HepG2 (cell line): ENCODE data around the gene CDK7. TPM values are rescaled to one million over a fixed set of nuclear protein-coding genes. Genes with fewer than 3 reads are reported as not detected.

Experiments used
- ARHGAP35 ChIP-seq: sonication (generic); formaldehyde crosslinking; IDR thresholded peaks from 2 replicates; pipeline ENCODE4 v1.9.0; 2022; ENCODE audit warnings: mild to moderate bottlenecking, inconsistent platforms, moderate library complexity, missing genetic modification reagents, borderline replicate concordance
- FOXM1 ChIP-seq: sonication (generic); formaldehyde crosslinking; IDR thresholded peaks from 2 replicates; pipeline ENCODE4 v1.5.0; 2020; ENCODE audit warnings: missing genetic modification reagents
- HOXA9 ChIP-seq: sonication (generic); formaldehyde crosslinking; IDR thresholded peaks from 2 replicates; pipeline ENCODE4 v1.8.1; 2022; ENCODE audit warnings: missing genetic modification reagents, mild to moderate bottlenecking, moderate library complexity, borderline replicate concordance
- KDM5B ChIP-seq: sonication (generic); formaldehyde crosslinking; IDR thresholded peaks from 2 replicates; pipeline ENCODE4 v1.4.0; 2020; ENCODE audit warnings: missing genetic modification reagents, mild to moderate bottlenecking, borderline replicate concordance
- MBNL3 ChIP-seq: fragments of 250-450 bp; sonication (Bioruptor Pico); conservative IDR thresholded peaks from 2 replicates; pipeline ENCODE4 v1.8.0; 2022; ENCODE audit warnings: mild to moderate bottlenecking, inconsistent platforms
- NFAT5 ChIP-seq: sonication (generic); formaldehyde crosslinking; IDR thresholded peaks from 2 replicates; pipeline ENCODE4 v1.4.0; 2020; ENCODE audit warnings: missing genetic modification reagents
- PPARG ChIP-seq: conservative IDR thresholded peaks from 2 replicates; pipeline ENCODE4 v1.6.1; 2016; ENCODE audit warnings: missing biosample characterization, missing genetic modification reagents
- RFXAP ChIP-seq: sonication (generic); formaldehyde crosslinking; IDR thresholded peaks from 2 replicates; pipeline ENCODE4 v1.4.0; 2020; ENCODE audit warnings: missing genetic modification reagents, borderline replicate concordance
- TRIM24 ChIP-seq: sonication (generic); formaldehyde crosslinking; IDR thresholded peaks from 2 replicates; pipeline ENCODE4 v1.8.0; 2022; ENCODE audit warnings: mild to moderate bottlenecking, missing genetic modification reagents
- ZBTB7A ChIP-seq: sonication (generic); formaldehyde crosslinking; IDR thresholded peaks from 2 replicates; pipeline ENCODE4 v1.8.0; 2022; ENCODE audit warnings: mild to moderate bottlenecking, missing genetic modification reagents
- ZC3H13 ChIP-seq: sonication (generic); formaldehyde crosslinking; IDR thresholded peaks from 2 replicates; pipeline ENCODE4 v1.8.1; 2023; ENCODE audit warnings: mild to moderate bottlenecking, missing genetic modification reagents, moderate library complexity
- ZNF224 ChIP-seq: sonication (generic); formaldehyde crosslinking; IDR thresholded peaks from 2 replicates; pipeline ENCODE4 v1.5.0; 2020; ENCODE audit warnings: mild to moderate bottlenecking, missing genetic modification reagents
- ZNF256 ChIP-seq: sonication (generic); formaldehyde crosslinking; conservative IDR thresholded peaks from 2 replicates; pipeline ENCODE4 v1.4.0; 2020; ENCODE audit warnings: missing genetic modification reagents
- ZNF878 ChIP-seq: sonication (generic); formaldehyde crosslinking; IDR thresholded peaks from 2 replicates; pipeline ENCODE4 v1.8.1; 2023; ENCODE audit warnings: mild to moderate bottlenecking, missing genetic modification reagents, moderate library complexity
- ZSCAN21 ChIP-seq: sonication (generic); formaldehyde crosslinking; IDR thresholded peaks from 2 replicates; pipeline ENCODE4 v1.8.0; 2022; ENCODE audit warnings: mild to moderate bottlenecking, missing genetic modification reagents, moderate library complexity, borderline replicate concordance
- ZSCAN25 ChIP-seq: sonication (generic); formaldehyde crosslinking; IDR thresholded peaks from 2 replicates; pipeline ENCODE4 v1.8.0; 2022; ENCODE audit warnings: mild to moderate bottlenecking, missing genetic modification reagents
- polyA plus RNA-seq, 8 experiments: library from polyadenylated mRNA; depleted of rRNA in 3 of 8; stranded (reverse) in 7 of 8; unstranded in 1 of 8; fragments of >200 nt; fragmentation: Illumina TruSeq in 4 of 8; extraction: Trizol in 4 of 8; gene quantifications; 2 replicates each; pipeline versions ENCODE4 v1.2.1 to v1.2.3, GENCODE V29; 2011 to 2016; ENCODE audit warnings: low read depth in 4 of 8, missing spikeins in 1 of 8, mixed read lengths in 1 of 8; ENCODE audit not compliant: insufficient read depth in 1 of 8
- total RNA-seq, 5 experiments: library from RNA; depleted of rRNA; stranded (reverse); fragments of >200 nt; fragmentation: Illumina TruSeq; extraction: Trizol; gene quantifications; 2 replicates each; pipeline ENCODE4 v1.2.3, GENCODE V29; 2016; ENCODE audit warnings: low read depth in 1 of 5
- TF ChIP-seq, protein P1 (sequence below): sonication (generic); formaldehyde crosslinking; IDR thresholded peaks from 2 replicates; pipeline ENCODE4 v1.8.0; 2022; ENCODE audit warnings: missing genetic modification reagents, mild to moderate bottlenecking, moderate library complexity, borderline replicate concordance
- TF ChIP-seq, protein P2 (sequence below): IDR thresholded peaks from 2 replicates; pipeline ENCODE4 v1.6.1; 2016
- TF ChIP-seq, protein P3 (sequence below): IDR thresholded peaks from 2 replicates; pipeline ENCODE4 v1.6.1; 2016; ENCODE audit warnings: low read depth

CDK7 gene
- total and polyA plus RNA-seq, 2 of the 13 experiments (the other 11 are each of a cell fraction or from before 2014, with no cell fraction given) = 41.2 to 54.9 TPM

- TF ChIP-seq, protein P1, sequence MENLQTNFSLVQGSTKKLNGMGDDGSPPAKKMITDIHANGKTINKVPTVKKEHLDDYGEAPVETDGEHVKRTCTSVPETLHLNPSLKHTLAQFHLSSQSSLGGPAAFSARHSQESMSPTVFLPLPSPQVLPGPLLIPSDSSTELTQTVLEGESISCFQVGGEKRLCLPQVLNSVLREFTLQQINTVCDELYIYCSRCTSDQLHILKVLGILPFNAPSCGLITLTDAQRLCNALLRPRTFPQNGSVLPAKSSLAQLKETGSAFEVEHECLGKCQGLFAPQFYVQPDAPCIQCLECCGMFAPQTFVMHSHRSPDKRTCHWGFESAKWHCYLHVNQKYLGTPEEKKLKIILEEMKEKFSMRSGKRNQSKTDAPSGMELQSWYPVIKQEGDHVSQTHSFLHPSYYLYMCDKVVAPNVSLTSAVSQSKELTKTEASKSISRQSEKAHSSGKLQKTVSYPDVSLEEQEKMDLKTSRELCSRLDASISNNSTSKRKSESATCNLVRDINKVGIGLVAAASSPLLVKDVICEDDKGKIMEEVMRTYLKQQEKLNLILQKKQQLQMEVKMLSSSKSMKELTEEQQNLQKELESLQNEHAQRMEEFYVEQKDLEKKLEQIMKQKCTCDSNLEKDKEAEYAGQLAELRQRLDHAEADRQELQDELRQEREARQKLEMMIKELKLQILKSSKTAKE (CRISPR knock-in tag) = no peak
- TF ChIP-seq, protein P2, sequence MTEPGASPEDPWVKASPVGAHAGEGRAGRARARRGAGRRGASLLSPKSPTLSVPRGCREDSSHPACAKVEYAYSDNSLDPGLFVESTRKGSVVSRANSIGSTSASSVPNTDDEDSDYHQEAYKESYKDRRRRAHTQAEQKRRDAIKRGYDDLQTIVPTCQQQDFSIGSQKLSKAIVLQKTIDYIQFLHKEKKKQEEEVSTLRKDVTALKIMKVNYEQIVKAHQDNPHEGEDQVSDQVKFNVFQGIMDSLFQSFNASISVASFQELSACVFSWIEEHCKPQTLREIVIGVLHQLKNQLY (CRISPR knock-in tag) = no peak
- TF ChIP-seq ZSCAN21 (CRISPR knock-in tag) (peak; percentile 66; the same call in 1 of the 2 replicates), ZNF256 (CRISPR knock-in tag) (no peak; the same call in 1 of the 2 replicates), ZSCAN25 (CRISPR knock-in tag) (peak; percentile 53; the same call in 1 of the 2 replicates), PPARG (CRISPR knock-in tag) (peak; percentile 87), FOXM1 (no peak), ARHGAP35 (peak; percentile 49; the same call in 1 of the 2 replicates), MBNL3 (CRISPR knock-in tag) (no peak), NFAT5 (CRISPR knock-in tag) (peak; percentile 55; the same call in 1 of the 2 replicates), KDM5B (CRISPR knock-in tag) (peak; percentile 89), ZBTB7A (CRISPR knock-in tag) (no peak), RFXAP (peak; percentile 65; the same call in 1 of the 2 replicates), TRIM24 (CRISPR knock-in tag) (no peak), ZC3H13 (CRISPR knock-in tag) (peak; percentile 58; the same call in 1 of the 2 replicates), ZNF878 (CRISPR knock-in tag) (0 out of 2 replicates have a peak, but pooled peaks have one; percentile 72), ZNF224 (CRISPR knock-in tag) (no peak), HOXA9 (CRISPR knock-in tag) (no peak)
- TF ChIP-seq, protein P3, sequence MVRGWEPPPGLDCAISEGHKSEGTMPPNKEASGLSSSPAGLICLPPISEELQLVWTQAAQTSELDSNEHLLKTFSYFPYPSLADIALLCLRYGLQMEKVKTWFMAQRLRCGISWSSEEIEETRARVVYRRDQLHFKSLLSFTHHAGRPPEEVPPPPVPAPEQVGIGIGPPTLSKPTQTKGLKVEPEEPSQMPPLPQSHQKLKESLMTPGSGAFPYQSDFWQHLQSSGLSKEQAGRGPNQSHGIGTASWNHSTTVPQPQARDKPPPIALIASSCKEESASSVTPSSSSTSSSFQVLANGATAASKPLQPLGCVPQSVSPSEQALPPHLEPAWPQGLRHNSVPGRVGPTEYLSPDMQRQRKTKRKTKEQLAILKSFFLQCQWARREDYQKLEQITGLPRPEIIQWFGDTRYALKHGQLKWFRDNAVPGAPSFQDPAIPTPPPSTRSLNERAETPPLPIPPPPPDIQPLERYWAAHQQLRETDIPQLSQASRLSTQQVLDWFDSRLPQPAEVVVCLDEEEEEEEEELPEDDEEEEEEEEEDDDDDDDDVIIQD (CRISPR knock-in tag) = no peak; the same call in 1 of the 2 replicates
Observed at GRCh38 chr5:69189162-69190086, 45.3 kb upstream of the CDK7 start, which contains the start of gene CENPH (continued).
